NCI-H774 (cell line): ENCODE measurements around the gene MBNL1.
"Not testable (repeated sequence)": the region's sequence is repeated elsewhere in the genome, so short reads cannot be mapped to it uniquely, and the experiment has no call there.

Source experiments
- DNase-seq: peaks from one replicate; lab custom pipeline; 2025; lab: John Stamatoyannopoulos, UW

The MBNL1 gene

GRCh38 chr3:152379415-152380042 is 110.8 kb downstream of the MBNL1 start:
- no peak for DNase-seq

- no peak for DNase-seq
Observed at GRCh38 chr3:152380043-152380442, 111.3 kb downstream of the MBNL1 start.

- DNase-seq: no peak
Observed at GRCh38 chr3:152381881-152382295, 113.2 kb downstream of the MBNL1 start.

- no peak for DNase-seq
Observed at GRCh38 chr3:152382312-152383135, 113.8 kb downstream of the MBNL1 start.

GRCh38 chr3:152383136-152383606 is 114.4 kb downstream of the MBNL1 start:
- no peak for DNase-seq

GRCh38 chr3:152384412-152384811 is 115.7 kb downstream of the MBNL1 start:
- no peak for DNase-seq

- DNase-seq: no peak
Observed at GRCh38 chr3:152385761-152386160, 117.0 kb downstream of the MBNL1 start.

- DNase-seq: no peak
Observed at GRCh38 chr3:152386208-152386607, 117.5 kb downstream of the MBNL1 start.

GRCh38 chr3:152388631-152389030 is 119.9 kb downstream of the MBNL1 start:
- DNase-seq: no peak

GRCh38 chr3:152389316-152389934 is 120.7 kb downstream of the MBNL1 start:
- no peak for DNase-seq

- DNase-seq: no peak
Observed at GRCh38 chr3:152390647-152391046, 121.9 kb downstream of the MBNL1 start.

GRCh38 chr3:152391671-152392070 is 122.9 kb downstream of the MBNL1 start:
- DNase-seq: no peak

GRCh38 chr3:152392272-152392880 is 123.6 kb downstream of the MBNL1 start:
- no peak for DNase-seq

- no peak for DNase-seq
Observed at GRCh38 chr3:152394246-152394645, 125.5 kb downstream of the MBNL1 start.

GRCh38 chr3:152395764-152396163 is 127.0 kb downstream of the MBNL1 start:
- DNase-seq: no peak

GRCh38 chr3:152396867-152397266 is 128.1 kb downstream of the MBNL1 start:
- DNase-seq: no peak

GRCh38 chr3:152397348-152397747 is 128.6 kb downstream of the MBNL1 start:
- not testable (repeated sequence) for DNase-seq

- DNase-seq: no peak
Observed at GRCh38 chr3:152398495-152398894, 129.8 kb downstream of the MBNL1 start.

GRCh38 chr3:152399374-152399773 is 130.6 kb downstream of the MBNL1 start:
- DNase-seq: no peak

GRCh38 chr3:152400887-152401286 is 132.2 kb downstream of the MBNL1 start:
- DNase-seq: no peak

- DNase-seq: no peak
Observed at GRCh38 chr3:152402695-152403451, 134.1 kb downstream of the MBNL1 start.

GRCh38 chr3:152403632-152404066 is 134.9 kb downstream of the MBNL1 start:
- DNase-seq: no peak
